Thyroid gland (tissue), 4 donors: ENCODE results near the gene TTC33.

Source experiments
- CTCF ChIP-seq, 6 experiments: fragments of 200-600 bp in 3 of 6; fragments of 450-650 bp in 3 of 6; sonication (generic) in 3 of 6; IDR thresholded peaks; one replicate each; pipeline ENCODE4 v1.5.1; 2016 to 2019; ENCODE audit warnings: antibody characterized with exemption in 6 of 6, mild to moderate bottlenecking in 2 of 6, inconsistent platforms in 1 of 6, moderate library complexity in 1 of 6
- POLR2A ChIP-seq, 2 donors: fragments of 450-650 bp; IDR thresholded peaks; one replicate each; pipeline ENCODE4 v1.6.1; 2017; ENCODE audit warnings: antibody characterized with exemption in 2 of 2, mild to moderate bottlenecking in 2 of 2, moderate library complexity in 1 of 2

GRCh38 chr5:40733434-40733833 is 22.3 kb downstream of the TTC33 start:
- TF ChIP-seq CTCF (IDR thresholded peaks at IDR 0.05) (no peak), POLR2A (IDR thresholded peaks at IDR 0.05) (no peak)
